Measurements from ENCODE around the gene ZNF584.

The ZNF584 gene

GRCh38 chr19:58466089-58466759 lies 57.8 kb downstream of the ZNF584 start:
- no peak for DNase-seq (ENCODE audit: low read depth)

GRCh38 chr19:58466760-58467589 lies 58.5 kb downstream of the ZNF584 start, which contains the start of gene ZNF324:
TSS of gene ZNF324 (plus strand) at chr19:58467080. CDS start at chr19:58469186, 2,106 bp downstream.
- DNase-seq (ENCODE audit: low read depth) = peak; percentile 96
